Measurements from ENCODE around the gene DOCK4.

Gene DOCK4

DNA sequence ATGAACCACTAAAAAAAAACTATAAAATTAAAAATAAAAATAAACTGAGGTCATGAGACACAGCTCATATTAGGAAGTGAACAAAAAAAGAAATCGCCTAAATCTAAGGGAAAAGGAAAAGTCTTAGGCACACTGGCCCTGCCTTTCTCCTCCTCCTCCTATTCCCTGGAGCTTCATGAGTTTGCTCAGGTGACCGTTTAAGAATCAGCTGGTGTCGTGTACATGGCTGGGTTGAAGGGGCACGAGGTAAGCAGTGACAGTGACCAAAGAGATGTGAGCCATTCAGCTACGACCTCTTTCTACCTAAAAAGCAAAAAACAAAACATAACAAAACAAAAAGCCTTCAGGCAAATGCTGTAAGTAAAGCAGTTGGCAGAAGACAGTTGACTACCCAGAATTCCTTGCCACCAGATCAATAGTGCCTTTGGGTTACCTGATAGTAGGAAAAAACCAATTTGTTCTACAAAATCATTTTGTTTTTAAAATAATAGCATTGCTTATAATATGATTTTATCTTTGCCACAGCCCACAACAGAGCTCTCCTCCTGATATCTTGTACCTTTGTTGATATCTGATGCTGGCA is 135.4 kb downstream of the DOCK4 start:
- no peak for FAIRE-seq

DNA sequence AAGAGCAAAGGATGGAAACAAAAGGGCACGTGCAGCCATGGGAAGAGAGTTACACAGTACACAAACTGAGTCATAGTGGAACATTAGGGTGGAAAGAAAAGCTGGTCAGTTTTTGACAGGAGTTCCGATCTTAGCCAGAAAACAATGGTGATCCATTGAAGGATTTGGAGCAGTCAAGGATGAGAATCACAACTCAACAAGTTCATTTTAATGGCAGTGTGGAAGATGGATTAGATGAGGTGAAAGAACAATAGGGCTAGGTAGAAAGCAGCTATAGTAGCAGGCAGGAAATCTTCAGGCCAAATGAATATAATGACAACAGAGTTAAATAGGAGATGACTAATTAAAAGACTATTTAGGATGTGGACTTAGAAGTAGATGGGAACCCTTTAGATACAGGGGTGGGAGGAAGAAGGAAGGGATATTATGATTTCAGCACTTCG is 136.3 kb downstream of the DOCK4 start:
- FAIRE-seq: no peak

DNA sequence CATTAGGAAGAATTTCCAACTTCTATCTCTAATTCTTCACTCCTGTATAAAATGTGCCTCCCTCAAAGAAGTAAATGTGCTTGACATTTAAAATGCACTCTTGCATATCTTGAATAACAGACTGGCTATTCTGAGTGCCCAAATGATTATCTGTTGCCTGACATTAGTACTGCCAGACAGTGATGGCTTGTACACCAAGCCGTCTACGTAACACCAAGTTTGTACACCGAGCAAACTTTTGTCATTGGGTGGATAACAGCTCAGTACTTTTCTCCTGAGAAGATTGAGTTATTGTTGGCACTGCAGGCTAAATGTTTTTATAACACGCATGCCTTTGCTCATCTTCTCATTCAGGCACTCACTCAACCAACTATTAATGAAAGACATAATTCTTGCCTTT is 137.2 kb downstream of the DOCK4 start:
- no peak for FAIRE-seq

DNA sequence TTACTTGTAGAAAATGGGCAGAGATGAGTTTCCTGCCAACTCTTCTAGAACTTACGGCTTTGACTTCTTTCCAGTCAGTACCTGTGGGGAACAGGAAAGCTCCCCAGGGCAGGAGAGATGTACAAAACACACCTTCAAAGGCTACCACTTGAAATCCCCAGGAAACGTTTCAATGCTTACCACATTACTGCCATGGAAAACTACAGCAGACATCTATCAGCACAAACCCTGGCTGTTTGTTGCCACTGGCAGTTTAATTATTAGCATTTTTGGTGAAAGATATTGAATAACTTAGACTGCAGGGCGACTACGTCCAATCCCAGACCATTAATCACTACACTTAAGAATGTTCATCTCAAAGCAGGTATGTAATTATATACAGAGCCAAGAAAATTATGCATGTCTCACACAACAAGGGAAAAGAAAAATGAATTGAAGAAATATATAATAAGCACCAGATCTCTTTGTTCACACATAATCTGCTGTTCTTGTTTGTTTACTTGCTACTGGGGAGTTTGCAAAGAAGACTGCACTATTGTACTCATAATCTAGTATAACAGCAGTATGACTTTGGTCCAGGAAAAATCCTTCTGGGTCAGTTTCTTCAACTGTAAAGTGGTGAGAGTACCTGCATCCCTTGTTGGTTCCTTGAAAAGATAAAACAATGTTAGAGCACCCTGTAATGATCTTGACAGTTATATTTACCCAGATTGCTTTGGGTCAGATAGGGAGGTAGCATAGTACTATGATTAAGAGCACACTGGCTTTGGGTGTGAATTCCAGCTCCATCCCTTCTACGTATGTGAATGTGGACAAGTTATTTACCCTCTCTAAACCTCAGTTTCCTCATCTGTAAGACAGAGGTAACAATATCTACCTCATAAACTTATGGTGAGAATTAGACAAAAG is 138.3 kb downstream of the DOCK4 start:
- no peak for FAIRE-seq

DNA sequence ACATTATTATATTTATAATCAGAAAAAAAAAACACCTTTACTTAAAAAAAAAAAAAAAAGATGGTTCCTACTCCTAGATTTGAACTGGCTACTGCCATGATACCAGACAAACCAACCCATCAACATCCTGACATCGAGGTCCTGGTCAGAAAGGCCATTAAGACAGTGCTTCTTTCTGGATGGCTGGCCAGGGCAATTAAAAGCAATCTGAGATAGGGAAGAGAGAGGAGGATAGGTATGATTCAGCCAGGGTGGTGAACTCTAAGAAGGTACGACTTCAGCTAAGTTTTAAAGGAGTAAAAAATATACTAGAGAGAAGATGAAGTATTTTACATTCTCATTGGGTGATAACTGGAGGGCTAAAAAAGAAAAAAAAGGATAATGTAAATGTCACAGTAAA is 139.0 kb downstream of the DOCK4 start:
- no peak for FAIRE-seq

DNA sequence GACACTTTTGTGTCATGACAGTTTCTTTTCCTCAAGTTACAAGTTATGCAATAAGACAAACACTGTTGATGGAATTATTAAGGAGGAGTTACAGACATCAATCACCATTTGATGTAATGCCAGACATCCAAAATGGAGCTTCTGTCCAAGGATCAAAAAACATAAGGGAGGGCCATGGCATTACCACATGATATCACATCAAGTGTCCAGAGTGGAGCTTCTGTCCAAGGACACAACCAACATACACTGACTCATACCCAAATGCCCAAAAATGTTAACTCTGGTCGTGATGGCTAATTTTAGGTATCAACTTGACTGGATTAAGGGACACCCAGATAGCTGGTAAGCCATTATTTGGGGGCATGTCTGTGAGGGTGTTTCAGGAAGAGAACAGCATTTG is 140.4 kb downstream of the DOCK4 start:
- FAIRE-seq: no peak

DNA sequence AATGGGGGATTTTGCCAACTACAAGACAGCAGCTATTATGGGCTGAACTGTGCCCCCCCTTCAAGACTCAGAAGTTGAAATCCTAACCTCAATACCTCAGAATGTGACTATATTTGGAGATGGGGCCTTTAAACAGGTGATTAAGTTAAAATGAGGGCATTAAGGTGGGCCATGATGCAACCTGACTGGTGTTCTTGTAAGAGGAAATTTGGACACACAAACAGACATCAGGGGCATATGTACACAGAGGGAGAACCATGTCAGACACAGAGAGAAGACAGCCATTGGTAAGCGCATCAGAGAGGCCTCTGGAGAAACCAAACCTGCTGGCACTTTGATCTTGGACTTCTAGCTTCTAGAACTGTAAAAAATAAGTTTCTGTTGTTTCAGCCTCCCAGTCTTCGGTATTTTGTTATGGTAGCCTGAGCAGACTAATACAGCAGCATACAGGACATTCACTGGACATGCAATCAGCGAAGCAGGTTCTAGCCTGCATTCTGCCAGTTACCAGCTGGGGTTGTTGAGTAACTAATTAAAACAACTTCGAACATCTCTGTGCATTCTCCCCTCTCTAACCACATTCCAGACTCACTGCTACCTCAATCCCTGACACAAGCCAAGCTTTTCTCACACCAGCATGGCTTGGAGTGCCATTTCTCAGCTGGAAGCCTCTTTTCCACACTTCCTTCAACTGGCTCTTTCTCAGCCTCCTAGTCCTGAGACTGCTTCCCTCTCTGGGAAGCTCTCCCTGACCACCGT is 141.4 kb downstream of the DOCK4 start:
- FAIRE-seq: no peak

DNA sequence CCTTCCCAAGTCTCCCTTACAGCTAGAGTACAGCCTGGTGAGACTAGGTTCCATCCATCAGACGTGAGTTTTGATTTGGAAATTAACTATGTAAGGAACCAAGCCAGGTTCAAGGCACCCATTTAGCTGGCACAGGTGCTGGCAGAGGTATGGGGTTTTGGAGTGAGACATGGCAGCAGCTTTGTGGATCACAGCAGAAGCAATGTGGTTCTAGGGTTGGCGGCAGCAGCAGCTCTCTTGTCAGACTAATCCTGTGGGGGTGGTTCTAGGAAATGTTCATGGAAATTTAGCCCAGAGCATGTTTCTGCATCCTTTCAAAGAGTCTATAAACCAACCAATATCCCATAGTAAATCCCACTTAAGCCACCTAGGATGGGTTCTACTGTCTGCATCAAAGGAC is 142.2 kb downstream of the DOCK4 start:
- no peak for FAIRE-seq

DNA sequence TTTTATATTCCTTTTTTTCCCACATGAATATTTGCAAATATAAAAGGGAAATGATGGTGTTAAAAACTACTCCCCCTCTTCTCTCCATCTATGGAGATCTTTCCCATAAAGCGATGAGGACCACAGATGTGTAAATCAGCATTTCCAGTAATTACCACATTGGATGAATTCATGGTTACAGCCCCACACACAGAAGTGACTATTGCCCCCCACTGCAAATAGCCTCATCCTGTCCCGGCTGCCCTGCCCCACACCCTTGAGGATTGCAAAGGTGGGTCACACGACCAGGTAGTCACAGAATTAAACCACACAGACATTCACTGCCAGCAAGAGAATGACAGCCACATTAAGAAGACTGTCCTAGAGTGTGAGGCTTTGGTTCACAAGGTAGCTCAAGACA is 145.1 kb downstream of the DOCK4 start:
- no peak for FAIRE-seq

DNA sequence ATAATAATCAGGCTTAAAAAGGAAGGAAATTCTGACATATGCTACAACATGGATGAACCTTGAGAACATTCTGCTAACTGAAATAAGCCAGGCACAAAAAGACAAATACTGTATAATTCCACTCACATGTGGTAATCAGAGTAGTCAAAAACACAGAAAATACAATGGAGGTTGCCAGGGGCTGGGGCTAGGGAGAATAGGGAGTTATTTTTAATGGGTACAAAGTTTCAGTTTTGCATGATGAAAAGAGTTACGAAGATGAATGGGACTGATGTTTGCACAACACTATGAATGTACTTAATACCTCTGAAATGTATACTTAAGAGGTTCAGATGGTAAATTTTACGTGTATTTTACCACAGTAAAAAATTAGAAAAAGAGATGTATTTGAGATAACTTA is 145.6 kb downstream of the DOCK4 start:
- no peak for FAIRE-seq

DNA sequence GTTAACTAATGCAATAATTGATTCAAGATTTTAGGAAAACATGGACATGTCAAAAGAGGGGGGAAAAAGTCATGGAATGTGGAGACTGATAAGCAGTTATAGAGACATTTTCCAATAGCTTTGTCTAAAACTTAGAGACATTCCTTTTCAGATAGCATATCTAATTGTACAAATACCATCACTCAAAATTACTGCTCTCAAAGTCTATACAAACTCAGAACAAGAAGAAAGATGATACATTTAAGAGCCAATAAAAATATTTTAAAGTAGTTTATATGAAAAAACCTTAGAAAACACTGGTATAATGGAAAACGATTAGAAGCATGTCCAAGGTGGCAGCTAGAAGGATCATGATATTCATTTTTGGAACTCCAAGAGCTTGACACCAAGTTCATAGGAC is 146.5 kb downstream of the DOCK4 start:
- FAIRE-seq: no peak

DNA sequence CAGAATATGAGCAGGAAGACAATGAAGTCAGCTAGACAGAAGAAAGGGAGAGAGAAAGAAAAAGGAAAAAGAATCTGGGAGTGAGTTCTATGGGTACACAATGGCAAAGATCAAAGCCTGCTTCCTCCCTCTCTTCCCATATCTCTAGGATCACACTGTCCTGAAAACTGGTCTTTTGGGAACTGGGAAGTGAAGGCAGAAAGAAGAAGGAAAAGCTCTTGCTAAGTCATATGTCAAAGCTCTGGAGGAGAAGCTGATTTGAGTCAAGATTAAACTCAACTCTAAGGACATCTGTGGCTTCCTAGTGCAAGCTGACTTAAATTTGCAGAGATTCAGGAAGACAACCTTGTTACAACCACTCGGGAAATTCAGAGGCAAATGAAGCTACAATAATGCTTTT is 147.5 kb downstream of the DOCK4 start:
- no peak for FAIRE-seq

DNA sequence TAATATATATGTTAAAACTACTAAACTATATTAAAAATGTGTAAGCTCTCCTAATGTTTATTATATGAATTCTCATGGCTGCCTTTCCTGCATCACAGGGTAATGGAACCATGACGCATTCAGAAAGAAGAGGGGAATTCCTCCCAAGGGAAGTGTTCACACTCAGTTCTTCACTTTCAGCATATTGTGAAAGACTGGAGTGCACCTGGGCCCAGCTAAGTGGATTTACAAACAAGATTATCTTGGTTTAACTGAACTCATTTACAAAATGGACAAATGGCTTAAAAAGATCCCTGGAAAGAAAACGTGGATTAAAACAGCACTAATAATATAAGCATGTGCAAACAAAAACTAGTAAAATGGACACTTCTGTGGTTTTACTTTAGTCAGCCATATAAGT is 149.8 kb downstream of the DOCK4 start:
- no peak for FAIRE-seq

DNA sequence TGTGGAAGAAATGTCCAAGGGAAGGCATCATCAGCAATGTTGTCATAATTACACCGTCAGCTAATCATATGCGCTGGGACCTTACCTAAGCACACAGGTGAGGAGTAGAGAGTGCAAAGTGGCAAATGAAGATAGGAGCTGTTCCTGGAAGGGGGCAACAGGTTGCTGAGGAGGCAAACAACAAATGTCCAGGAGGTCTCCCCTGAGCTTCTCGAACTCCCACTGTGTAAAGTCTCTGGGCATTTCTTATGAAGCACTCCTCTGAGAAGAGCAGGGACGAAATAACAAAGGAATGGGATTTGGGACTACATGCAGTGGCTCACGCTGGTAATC is 152.5 kb downstream of the DOCK4 start:
- no peak for FAIRE-seq

DNA sequence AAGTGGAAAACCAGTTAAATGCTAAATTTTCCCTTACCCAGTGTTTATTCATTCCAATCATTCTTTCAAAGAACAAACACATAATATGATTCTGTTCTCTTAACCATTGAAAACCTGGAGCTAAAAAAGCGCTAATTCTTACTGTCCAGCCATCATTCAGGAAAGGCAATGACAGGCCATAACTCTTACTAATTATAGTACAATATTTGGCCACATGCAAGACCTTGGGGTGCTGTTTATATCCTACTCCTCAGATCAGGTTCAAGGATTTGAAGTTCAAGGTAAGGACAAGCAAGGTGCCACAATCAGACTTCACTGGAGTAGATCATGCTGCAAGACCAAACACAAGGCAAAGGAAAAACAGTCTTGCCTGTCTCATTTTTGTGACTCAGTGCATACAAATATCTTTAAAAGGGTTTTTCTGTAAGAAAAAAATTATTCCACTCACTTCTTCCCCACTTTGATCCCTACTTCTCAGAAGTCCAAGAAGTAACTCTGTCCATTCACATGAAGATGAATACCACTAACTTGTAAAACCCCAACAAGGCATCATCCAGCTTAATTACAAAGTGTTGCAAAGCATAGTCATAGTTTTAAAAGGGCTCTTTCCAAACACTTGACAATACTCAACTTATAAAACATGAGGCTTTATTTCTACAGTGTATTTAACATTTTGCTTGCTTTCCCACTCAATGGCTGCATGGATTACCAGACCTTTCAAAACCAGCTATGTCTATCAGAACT is 153.0 kb downstream of the DOCK4 start:
- FAIRE-seq: no peak

DNA sequence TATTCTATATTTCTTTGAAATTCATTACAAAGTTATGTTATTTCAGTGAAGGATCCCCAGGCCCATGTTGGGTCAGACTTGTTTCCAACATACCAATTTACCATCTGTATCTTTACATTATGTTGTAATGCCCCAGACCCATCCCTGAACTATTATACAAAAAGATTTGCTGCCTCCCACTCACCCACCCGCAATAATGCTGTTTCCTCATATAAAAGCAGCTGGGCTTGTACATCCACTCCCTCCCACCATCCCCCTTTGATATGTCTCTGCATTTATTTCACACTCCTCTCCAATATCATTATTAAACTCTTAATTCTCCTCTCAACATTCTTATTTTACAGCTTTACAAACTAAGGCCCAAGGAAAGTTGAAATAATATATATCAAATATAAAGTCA is 153.7 kb downstream of the DOCK4 start:
- FAIRE-seq: no peak

DNA sequence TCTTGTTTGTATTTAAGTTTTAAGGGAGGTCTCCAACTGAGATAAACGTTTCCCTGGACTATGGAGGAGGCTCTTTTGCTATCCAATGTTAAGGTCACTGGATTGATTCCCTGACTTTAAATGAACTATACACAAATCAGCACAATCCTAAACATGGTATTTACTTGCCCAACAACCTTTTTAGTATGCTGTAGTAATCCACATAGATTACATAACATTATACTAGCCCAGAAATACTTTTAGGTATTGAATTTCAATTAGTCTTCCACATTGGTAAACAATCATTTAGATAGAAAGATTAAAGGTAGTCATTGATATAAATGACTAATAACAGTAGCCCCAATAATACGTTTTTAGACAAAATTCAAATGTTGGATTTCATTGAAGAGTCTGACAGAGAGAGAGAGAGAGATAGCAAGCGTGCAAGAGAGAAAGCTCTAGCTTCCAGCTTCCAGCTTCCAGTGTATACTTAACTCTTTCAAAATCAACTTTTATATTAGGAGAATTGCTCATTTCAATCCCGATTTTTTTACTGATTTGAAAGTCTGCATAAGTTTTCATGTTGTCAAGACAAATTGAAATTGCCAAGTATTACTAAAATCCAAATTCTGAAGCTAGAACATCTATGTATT is 155.8 kb downstream of the DOCK4 start:
- no peak for FAIRE-seq

DNA sequence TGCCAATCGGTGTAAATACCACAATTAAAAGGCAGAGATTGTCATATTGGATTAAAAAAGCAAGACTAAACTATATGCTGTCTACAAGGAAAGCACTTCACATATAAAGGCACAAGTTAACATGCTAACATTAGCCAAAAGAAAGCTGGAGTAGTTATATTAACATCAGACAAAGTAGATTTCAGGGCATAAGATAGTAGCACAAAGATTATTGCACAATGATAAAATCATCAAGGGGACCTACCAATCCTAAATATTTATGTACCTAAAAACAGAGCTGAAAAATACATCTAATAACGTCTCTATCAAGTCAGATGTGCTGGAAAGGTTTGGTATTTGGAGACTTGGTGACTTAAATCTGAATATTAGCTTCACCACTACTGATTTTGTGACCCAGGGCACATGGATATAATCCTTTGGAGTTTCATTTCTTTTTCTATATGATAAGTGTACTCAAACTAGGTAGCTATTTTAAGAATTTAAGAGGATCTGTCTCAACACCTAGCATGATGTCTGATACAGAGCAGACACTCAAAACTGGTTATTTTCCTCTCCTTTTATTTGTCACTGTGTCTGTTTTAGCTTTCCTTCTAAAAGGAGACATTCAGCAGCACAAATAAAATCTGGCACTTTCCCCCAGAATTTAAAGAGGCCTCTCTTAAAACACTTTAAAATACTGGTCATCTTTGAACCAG is 156.5 kb downstream of the DOCK4 start:
- no peak for FAIRE-seq

DNA sequence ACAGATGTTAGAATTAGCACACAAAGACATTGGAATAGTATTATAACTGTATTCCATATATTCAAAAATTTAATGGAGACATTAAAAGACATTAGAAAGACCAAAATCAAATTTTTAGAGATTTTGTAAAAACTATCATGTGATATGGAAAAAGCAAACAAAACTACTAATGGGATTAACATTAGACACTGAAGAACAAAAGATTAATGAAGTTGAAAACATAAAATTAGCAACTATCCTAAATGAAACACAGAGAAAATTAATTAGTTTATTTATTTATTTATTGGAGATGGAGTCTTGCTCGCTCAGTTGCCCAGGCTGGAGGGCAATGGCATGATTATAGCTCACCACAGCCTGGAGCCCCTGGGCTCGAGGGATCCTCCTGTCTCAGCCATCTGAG is 158.8 kb downstream of the DOCK4 start:
- FAIRE-seq: no peak

DNA sequence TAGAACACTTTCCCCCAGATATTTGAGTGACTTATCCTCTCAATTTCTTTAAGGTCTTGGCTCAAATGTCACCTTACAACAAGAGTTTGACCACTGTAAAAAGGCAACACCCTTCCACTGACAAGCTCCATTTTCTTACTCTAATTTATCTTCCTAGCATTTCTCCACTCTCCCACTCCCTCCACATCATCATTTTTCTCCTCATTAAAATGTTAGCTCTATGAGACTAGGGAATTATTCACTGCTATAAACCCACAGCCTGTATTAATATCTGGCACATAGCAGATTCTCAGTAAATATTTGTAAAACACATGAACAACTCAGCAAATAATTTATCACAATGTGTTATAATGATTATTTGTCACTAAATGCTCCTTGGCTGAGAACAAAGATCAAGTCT is 161.0 kb downstream of the DOCK4 start:
- FAIRE-seq: no peak

DNA sequence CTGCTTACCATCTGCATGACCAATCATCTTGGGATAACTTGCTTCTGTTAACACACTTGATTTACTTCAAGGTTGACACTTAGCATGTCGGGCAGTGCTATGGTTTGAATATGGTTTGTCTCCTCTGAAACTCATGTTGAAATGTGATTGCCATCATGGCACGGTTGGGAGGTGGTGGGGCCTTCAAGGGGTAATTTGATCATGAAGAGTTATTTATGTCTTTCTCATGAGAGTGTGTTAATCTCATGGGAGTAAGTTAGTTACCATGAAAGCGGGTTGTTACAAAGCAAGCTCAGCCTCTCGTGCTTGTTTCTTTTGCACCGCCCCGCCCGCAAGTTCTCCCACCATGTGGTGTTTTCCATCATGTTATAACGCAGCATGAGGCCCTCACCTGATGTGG is 163.6 kb downstream of the DOCK4 start:
- no peak for FAIRE-seq

DNA sequence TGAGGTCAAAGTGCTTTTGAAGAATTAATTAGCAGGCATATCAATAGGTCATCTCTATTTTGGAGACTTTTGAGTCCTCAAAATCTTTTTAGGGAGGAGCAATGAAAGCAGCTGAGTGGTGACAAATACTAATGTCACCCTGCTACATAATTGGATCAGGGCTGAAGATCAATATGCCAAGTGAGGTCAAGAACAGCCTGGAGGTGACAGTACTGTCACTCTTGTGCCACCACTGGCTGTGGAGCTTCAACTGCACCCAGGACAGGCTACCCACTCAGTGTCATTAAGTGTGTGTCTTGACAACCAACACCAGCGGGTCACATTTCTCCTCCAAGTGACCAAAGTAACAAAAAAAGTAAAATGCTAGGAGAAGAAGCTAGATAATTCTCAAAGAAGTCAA is 167.8 kb downstream of the DOCK4 start:
- FAIRE-seq: no peak

All from colon (tissue), 2 donors.